Hippocampal formation (tissue), 2 donors: ENCODE measurements around the gene EPHA5.

Experiments used
- DNase-seq, 2 donors: peaks; one replicate each; lab custom pipeline; 2025; lab: John Stamatoyannopoulos, UW

EPHA5 gene

GRCh38 chr4:65670331-65671031 lies at the start of gene EPHA5:
Gene EPHA5 (minus strand): TSS chr4:65670489. CDS start chr4:65669742, 747 bp downstream.
- peak; percentile 61 to 71 for DNase-seq

- DNase-seq, result no peak
These were observed 49.3 kb upstream of the EPHA5 start for GRCh38 chr4:65719635-65720034.

GRCh38 chr4:65698631-65699030 lies 28.3 kb upstream of the EPHA5 start:
- DNase-seq, result no peak

GRCh38 chr4:65696436-65696835 lies 26.1 kb upstream of the EPHA5 start:
- DNase-seq, result peak in 1 of 2 donors; percentile 30

GRCh38 chr4:65671372-65671771 lies 1.1 kb upstream of the EPHA5 start:
- no peak for DNase-seq

GRCh38 chr4:65670020-65670330 lies 314 bp downstream of the EPHA5 start:
- no peak for DNase-seq

GRCh38 chr4:65669111-65670019 lies 924 bp downstream of the EPHA5 start:
- DNase-seq, result no peak

GRCh38 chr4:65668201-65669089 lies 1.8 kb downstream of the EPHA5 start:
- DNase-seq, result peak in 1 of 2 donors; percentile 14

- DNase-seq, result no peak
These were observed 2.7 kb downstream of the EPHA5 start for GRCh38 chr4:65667506-65668041.

- DNase-seq, result no peak
These were observed 4.3 kb downstream of the EPHA5 start for GRCh38 chr4:65665771-65666523.

- DNase-seq, result no peak
These were observed 8.8 kb downstream of the EPHA5 start for GRCh38 chr4:65661471-65661870.

- no peak for DNase-seq
These were observed 12.2 kb downstream of the EPHA5 start for GRCh38 chr4:65658117-65658516.

- DNase-seq, result no peak
These were observed 14.3 kb downstream of the EPHA5 start for GRCh38 chr4:65656008-65656407.

GRCh38 chr4:65654976-65655375 lies 15.3 kb downstream of the EPHA5 start:
- DNase-seq, result no peak

- no peak for DNase-seq
These were observed 16.4 kb downstream of the EPHA5 start for GRCh38 chr4:65653740-65654361.

GRCh38 chr4:65651751-65652150 lies 18.5 kb downstream of the EPHA5 start:
- DNase-seq, result no peak

- no peak for DNase-seq
These were observed 19.3 kb downstream of the EPHA5 start for GRCh38 chr4:65651031-65651430.

GRCh38 chr4:65646136-65646535 lies 24.2 kb downstream of the EPHA5 start:
- no peak for DNase-seq

GRCh38 chr4:65645185-65645584 lies 25.1 kb downstream of the EPHA5 start:
- DNase-seq, result no peak

- no peak for DNase-seq
These were observed 35.1 kb downstream of the EPHA5 start for GRCh38 chr4:65635051-65635821.
